H1 (cell line): ENCODE measurements around the gene CACNA2D3. TPM values are rescaled to one million over a fixed set of nuclear protein-coding genes. Genes with fewer than 3 reads are reported as not detected.

Source experiments
- CHD1 ChIP-seq: IDR thresholded peaks from 2 replicates; pipeline ENCODE4 v1.6.1; 2012; ENCODE audit warnings: low read depth, low read length, improper control_type of control experiment
- CHD7 ChIP-seq: fragments of 300-600 bp; sonication (generic); IDR thresholded peaks from 2 replicates; pipeline ENCODE4 v1.7.1; 2012; ENCODE audit warnings: low read length, moderate library complexity, mild to moderate bottlenecking, inconsistent platforms; ENCODE audit not compliant: insufficient replicate concordance
- CTBP2 ChIP-seq: IDR thresholded peaks from 2 replicates; pipeline ENCODE4 v1.7.0; 2011; ENCODE audit warnings: borderline replicate concordance, mild to moderate bottlenecking, moderate library complexity, mixed read lengths, low read length; ENCODE audit not compliant: insufficient read depth, insufficient read length
- EP300 ChIP-seq, 2 experiments: IDR thresholded peaks; 1 replicate in 1 of 2; 2 replicates in 1 of 2; pipeline ENCODE4 v1.6.1; 2011 to 2012; ENCODE audit warnings: low read depth in 2 of 2, low read length in 2 of 2, mild to moderate bottlenecking in 2 of 2, borderline replicate concordance in 1 of 2, inconsistent platforms in 1 of 2, moderate library complexity in 1 of 2
- EZH2 ChIP-seq: fragments of 200-600 bp; sonication (generic); IDR thresholded peaks from 2 replicates; pipeline ENCODE4 v1.7.1; 2012; ENCODE audit warnings: low read depth, mild to moderate bottlenecking, moderate library complexity, low read length, inconsistent platforms; ENCODE audit not compliant: severe bottlenecking
- GTF2F1 ChIP-seq: IDR thresholded peaks from 2 replicates; pipeline ENCODE4 v1.6.1; 2012; ENCODE audit warnings: low read depth, low read length, improper control_type of control experiment, borderline replicate concordance
- PHF8 ChIP-seq: fragments of 200-600 bp; sonication (generic); conservative IDR thresholded peaks from 2 replicates; pipeline ENCODE4 v1.7.1; 2012; ENCODE audit warnings: low read depth, mild to moderate bottlenecking, inconsistent platforms, low read length, moderate library complexity
- SP1 ChIP-seq: IDR thresholded peaks from 2 replicates; pipeline ENCODE4 v1.6.1; 2011; ENCODE audit warnings: low read depth, low read length
- SP4 ChIP-seq: IDR thresholded peaks from 2 replicates; pipeline ENCODE4 v1.6.1; 2012; ENCODE audit warnings: low read length, inconsistent platforms
- SRF ChIP-seq: IDR thresholded peaks from 2 replicates; pipeline ENCODE4 v1.6.1; 2011; ENCODE audit warnings: mild to moderate bottlenecking, low read depth, low read length, moderate library complexity
- polyA plus RNA-seq, 7 experiments: library from polyadenylated mRNA; depleted of rRNA in 3 of 7; stranded (reverse) in 5 of 7; unstranded in 2 of 7; fragments of >200 nt in 5 of 7; fragments of 200-250 nt in 2 of 7; gene quantifications; 1 replicate in 5 of 7; 2 replicates in 1 of 7; 4 replicates in 1 of 7; pipeline versions ENCODE4 v1.2.1 to v1.2.3, GENCODE V29; 2011 to 2013; ENCODE audit warnings: missing spikeins in 2 of 7, mixed read lengths in 2 of 7
- total RNA-seq: library from RNA; stranded (reverse); fragmentation: NEBNext Ultra II Directional; extraction: Animal tissue kit (Norgen Biotek cat#: 25700); gene quantifications from 2 replicates; pipeline ENCODE4 v1.2.1, GENCODE V29; 2021

CACNA2D3 gene
- total and polyA plus RNA-seq, 2 of the 8 experiments (the other 6 are each of a cell fraction or from before 2014, with no cell fraction given): 1.5 to 1.8 TPM

GRCh38 chr3:54818942-54819341 lies 696.6 kb downstream of the CACNA2D3 start (continued):
- TF ChIP-seq CHD7: no peak
- TF ChIP-seq EP300 (IDR thresholded peaks at IDR 0.05; ENCODE audit: borderline replicate concordance in 1 of 2, low read depth in 2 of 2, low read length in 2 of 2): no peak
- no peak for TF ChIP-seq CTBP2
- no peak for TF ChIP-seq SRF
- TF ChIP-seq SP4: no peak
- TF ChIP-seq SP1: no peak
- no peak for TF ChIP-seq PHF8
- TF ChIP-seq GTF2F1: no peak
- no peak for TF ChIP-seq CHD1
- TF ChIP-seq EZH2: no peak
